HepG2 (cell line): Measurements from ENCODE around the gene CHID1. TPM values are rescaled to one million over a fixed set of nuclear protein-coding genes. Genes with fewer than 3 reads are reported as not detected.

Experiments used
- ATAC-seq: fragments of 200-7000 bp; cut with Tn5 transposase; 3 replicates; pipeline ENCODE4 v1.9.1; 2020; ENCODE audit warnings: mild to moderate bottlenecking, moderate library complexity
- BruUV-seq: library from RNA; stranded (reverse); fragments of 400-500 nt; replicated peaks from 2 replicates; lab custom pipeline; 2021; lab: Mats Ljungman, UMichigan
- CTCF ChIA-PET: fragments of 300-600 bp; formaldehyde crosslinking; extraction: SDS; loops from one replicate; lab custom pipeline; 2021; ENCODE audit warnings: low total read pairs, inconsistent platforms, low intra/inter-chr PET ratio; lab: Yijun Ruan, JAX
- POLR2A ChIA-PET: fragments of 350-600 bp; sonication (Branson Sonifier 250); formaldehyde crosslinking; loops from one replicate; lab custom pipeline; 2020; ENCODE audit warnings: antibody characterized with exemption, inconsistent platforms; lab: Yijun Ruan, JAX
- DNase-seq: peaks from one replicate; pipeline ENCODE4 v3.0.0-alpha.2; 2015; ENCODE audit warnings: low spot score
- FAIRE-seq: peaks from 3 replicates; lab custom pipeline; 2011; peaks lifted over from hg19 to GRCh38; lab: Jason Lieb, UNC
- H2AFZ ChIP-seq: one replicate; pipeline ENCODE4 v1.6.1; 2011; ENCODE audit warnings: low read length, inconsistent platforms
- H3K27ac ChIP-seq: fragments of 300-600 bp; 3 replicates; pipeline ENCODE4 v1.8.0; 2011; ENCODE audit warnings: mixed run types, mild to moderate bottlenecking, mixed read lengths, low read length, inconsistent platforms; ENCODE audit not compliant: insufficient read depth; ENCODE audit errors: extremely low read length
- H3K27me3 ChIP-seq, 2 experiments: fragments of 200-600 bp in 1 of 2; 2 replicates in 1 of 2; 3 replicates in 1 of 2; pipeline versions ENCODE4 v1.6.0 to v1.8.0; 2011; ENCODE audit warnings: low read length in 2 of 2, mild to moderate bottlenecking in 2 of 2, moderate library complexity in 2 of 2, inconsistent platforms in 1 of 2; ENCODE audit not compliant: insufficient read depth in 2 of 2, control insufficient read depth in 1 of 2
- H3K36me3 ChIP-seq, 2 experiments: fragments of 200-600 bp in 1 of 2; replicated peaks in 1 of 2; 2 replicates in 1 of 2; 3 replicates in 1 of 2; pipeline versions ENCODE4 v1.5.1 to v1.8.0; 2011; ENCODE audit warnings: low read length in 2 of 2, inconsistent platforms in 1 of 2; ENCODE audit not compliant: insufficient read depth in 2 of 2, control insufficient read depth in 1 of 2
- H3K4me1 ChIP-seq: 2 replicates; pipeline ENCODE4 v1.5.1; 2012; ENCODE audit warnings: low read length, inconsistent platforms; ENCODE audit not compliant: insufficient read depth
- H3K4me2 ChIP-seq: 2 replicates; pipeline ENCODE4 v1.6.0; 2011; ENCODE audit warnings: low read depth, low read length, inconsistent platforms
- H3K4me3 ChIP-seq, 3 experiments: fragments of 200-600 bp in 1 of 3; sonication (generic), shearing (Covaris generic) in 1 of 3; replicated peaks in 1 of 3; 2 replicates each; pipeline ENCODE4 v1.5.1; 2011 to 2016; ENCODE audit warnings: low read length in 3 of 3, inconsistent platforms in 2 of 3, low read depth in 2 of 3, mild to moderate bottlenecking in 2 of 3, control low read depth in 1 of 3, mixed read lengths in 1 of 3; ENCODE audit not compliant: insufficient read depth in 1 of 3
- H3K79me2 ChIP-seq: one replicate; pipeline ENCODE4 v1.6.1; 2011; ENCODE audit warnings: low read length, inconsistent platforms; ENCODE audit not compliant: insufficient read depth
- H3K9ac ChIP-seq: 2 replicates; pipeline ENCODE4 v1.6.0; 2011; ENCODE audit warnings: mild to moderate bottlenecking, low read depth, low read length, inconsistent platforms; ENCODE audit not compliant: insufficient read depth
- H3K9me3 ChIP-seq: 2 replicates; pipeline ENCODE4 v1.5.1; 2012; ENCODE audit warnings: mild to moderate bottlenecking, low read length
- H4K20me1 ChIP-seq: 2 replicates; pipeline ENCODE4 v1.6.0; 2011; ENCODE audit warnings: inconsistent platforms, mild to moderate bottlenecking, low read length, moderate library complexity; ENCODE audit not compliant: insufficient read depth
- AGO2 ChIP-seq: fragments of 200-400 bp; formaldehyde crosslinking; optimal IDR thresholded peaks from 2 replicates; pipeline ENCODE3; 2017; ENCODE audit warnings: mild to moderate bottlenecking, low read depth, low read length, moderate library complexity
- CCDC6 ChIP-seq: sonication (generic); formaldehyde crosslinking; IDR thresholded peaks from 2 replicates; pipeline ENCODE4 v1.8.1; 2022; ENCODE audit warnings: mild to moderate bottlenecking, missing genetic modification reagents, moderate library complexity
- FUBP1 ChIP-seq: sonication (generic); formaldehyde crosslinking; IDR thresholded peaks from 2 replicates; pipeline ENCODE4 v1.5.1; 2020; ENCODE audit warnings: missing genetic modification reagents, mild to moderate bottlenecking, borderline replicate concordance
- GTF3A ChIP-seq: sonication (generic); formaldehyde crosslinking; conservative IDR thresholded peaks from 2 replicates; pipeline ENCODE4 v1.4.0; 2020; ENCODE audit warnings: mild to moderate bottlenecking, missing genetic modification reagents
- MAFG ChIP-seq: sonication (generic); formaldehyde crosslinking; IDR thresholded peaks from 2 replicates; pipeline ENCODE4 v1.5.1; 2020; ENCODE audit warnings: mild to moderate bottlenecking, missing genetic modification reagents
- MXD3 ChIP-seq: IDR thresholded peaks from 2 replicates; pipeline ENCODE4 v1.6.1; 2016; ENCODE audit warnings: mild to moderate bottlenecking, missing biosample characterization, missing genetic modification reagents
- ZBTB8A ChIP-seq: sonication (generic); formaldehyde crosslinking; IDR thresholded peaks from 2 replicates; pipeline ENCODE4 v1.4.0; 2020; ENCODE audit warnings: mild to moderate bottlenecking, low read depth, missing genetic modification reagents, borderline replicate concordance
- ZC3H4 ChIP-seq: sonication (generic); formaldehyde crosslinking; IDR thresholded peaks from 2 replicates; pipeline ENCODE4 v1.4.0; 2020; ENCODE audit warnings: missing genetic modification reagents, borderline replicate concordance
- ZIK1 ChIP-seq: sonication (generic); formaldehyde crosslinking; IDR thresholded peaks from 2 replicates; pipeline ENCODE4 v1.5.0; 2020; ENCODE audit warnings: mild to moderate bottlenecking, low read depth, missing genetic modification reagents, borderline replicate concordance
- ZNF317 ChIP-seq: sonication (generic); formaldehyde crosslinking; IDR thresholded peaks from 2 replicates; pipeline ENCODE4 v1.5.0; 2020; ENCODE audit warnings: mild to moderate bottlenecking, missing genetic modification reagents
- ZNF691 ChIP-seq: sonication (generic); formaldehyde crosslinking; IDR thresholded peaks from 2 replicates; pipeline ENCODE4 v1.4.0; 2020; ENCODE audit warnings: missing genetic modification reagents, low read depth, mild to moderate bottlenecking, borderline replicate concordance
- ZNF704 ChIP-seq: sonication (generic); formaldehyde crosslinking; IDR thresholded peaks from 2 replicates; pipeline ENCODE4 v1.8.1; 2023; ENCODE audit warnings: mild to moderate bottlenecking, inconsistent platforms, moderate library complexity, missing genetic modification reagents, borderline replicate concordance
- ZNF790 ChIP-seq: sonication (generic); formaldehyde crosslinking; IDR thresholded peaks from 2 replicates; pipeline ENCODE4 v1.8.0; 2022; ENCODE audit warnings: missing genetic modification reagents, mild to moderate bottlenecking, borderline replicate concordance
- WGBS: methylation state at CpG from one replicate; pipeline ENCODE4 v1.1.6; 2017; ENCODE audit warnings: low lambda C conversion rate; 5-methylcytosine and 5-hydroxymethylcytosine counted together
- in situ Hi-C: cut with HindIII; loops from 2 replicates; pipeline ENCODE4 v1.10.0; 2017; ENCODE audit warnings: low pct_unique_long_range_greater_than_20kb; ENCODE audit not compliant: extremely low pct_ligation_motif_present
- intact Hi-C: fragments of 100-400 bp; cut with micrococcal nuclease; formaldehyde crosslinking; loops from one replicate; pipeline ENCODE4 v1.10.0; 2022; ENCODE audit not compliant: unreplicated experiment
- polyA plus RNA-seq, 8 experiments: library from polyadenylated mRNA; depleted of rRNA in 3 of 8; stranded (reverse) in 7 of 8; unstranded in 1 of 8; fragments of >200 nt; fragmentation: Illumina TruSeq in 4 of 8; extraction: Trizol in 4 of 8; gene quantifications; 2 replicates each; pipeline versions ENCODE4 v1.2.1 to v1.2.3, GENCODE V29; 2011 to 2016; ENCODE audit warnings: low read depth in 4 of 8, missing spikeins in 1 of 8, mixed read lengths in 1 of 8; ENCODE audit not compliant: insufficient read depth in 1 of 8
- total RNA-seq, 5 experiments: library from RNA; depleted of rRNA; stranded (reverse); fragments of >200 nt; fragmentation: Illumina TruSeq; extraction: Trizol; gene quantifications; 2 replicates each; pipeline ENCODE4 v1.2.3, GENCODE V29; 2016; ENCODE audit warnings: low read depth in 1 of 5

Gene CHID1
- total and polyA plus RNA-seq, 2 of the 13 experiments (the other 11 are each of a cell fraction or from before 2014, with no cell fraction given) = 65.1 to 93.6 TPM

GRCh38 chr11:876545-876944, 34.1 kb downstream of the CHID1 start:
- FAIRE-seq (no peak), ATAC-seq (no peak), DNase-seq (no peak)
- in situ Hi-C loops (no loop called here), intact Hi-C loops (no loop called here)
- no peaks in the 10 kb centered on the region for H4K20me1 ChIP-seq
- BruUV-seq = no TSS peak
- no peaks in the 10 kb centered on the region for H3K4me1 ChIP-seq
- POLR2A ChIA-PET = no interaction called here
- no peaks in the 10 kb centered on the region for H3K79me2 ChIP-seq
- H3K27me3 ChIP-seq = no peaks in the 10 kb centered on the region
- H3K36me3 ChIP-seq = peaks cover 7 to 11% of the 10 kb centered on the region in 2 experiments; a peak in 3 of 5 replicates
- no peak overlapping the region for H3K4me2 ChIP-seq
- H3K27ac ChIP-seq = no peak overlapping the region
- H2AFZ ChIP-seq = no peak overlapping the region
- TF ChIP-seq ZNF317 (CRISPR knock-in tag) (no peak), AGO2 (peak; percentile 58)
- WGBS = 100% methylated on average over 5 of the region's 12 CpGs
- H3K4me3 ChIP-seq = no peak overlapping the region
- no peak overlapping the region for H3K9ac ChIP-seq
- CTCF ChIA-PET = no interaction called here
- H3K9me3 ChIP-seq = no peaks in the 10 kb centered on the region

GRCh38 chr11:875769-876301, 34.8 kb downstream of the CHID1 start:
- CTCF ChIA-PET = no interaction called here
- in situ Hi-C loops (no loop called here), intact Hi-C loops (no loop called here)
- no peak for ATAC-seq
- peaks cover 7 to 11% of the 10 kb centered on the region in 2 experiments; a peak in 3 of 5 replicates for H3K36me3 ChIP-seq
- H3K4me1 ChIP-seq = no peaks in the 10 kb centered on the region
- no peak overlapping the region for H3K4me2 ChIP-seq
- H3K9me3 ChIP-seq = no peaks in the 10 kb centered on the region
- H3K9ac ChIP-seq = no peak overlapping the region
- H3K27me3 ChIP-seq = no peaks in the 10 kb centered on the region
- FAIRE-seq = no peak
- WGBS = 96% methylated on average over 21 of the region's 21 CpGs
- no peak overlapping the region for H3K4me3 ChIP-seq
- H3K79me2 ChIP-seq = no peaks in the 10 kb centered on the region
- H3K27ac ChIP-seq = no peak overlapping the region
- DNase-seq = no peak
- POLR2A ChIA-PET = no interaction called here
- H4K20me1 ChIP-seq = no peaks in the 10 kb centered on the region
- H2AFZ ChIP-seq = no peak overlapping the region
- BruUV-seq = no TSS peak
- no peak for TF ChIP-seq ZC3H4 (CRISPR knock-in tag)
- TF ChIP-seq MAFG (CRISPR knock-in tag) = no peak
- no peak for TF ChIP-seq MXD3
- TF ChIP-seq CCDC6 (CRISPR knock-in tag) = no peak
- TF ChIP-seq ZBTB8A (CRISPR knock-in tag) = no peak
- no peak for TF ChIP-seq ZNF790 (CRISPR knock-in tag)
- TF ChIP-seq GTF3A (CRISPR knock-in tag) = no peak
- no peak for TF ChIP-seq ZNF691
- TF ChIP-seq FUBP1 (CRISPR knock-in tag) = no peak
- TF ChIP-seq ZIK1 (CRISPR knock-in tag) = no peak
- no peak for TF ChIP-seq ZNF704 (CRISPR knock-in tag)
